Measurements from ENCODE around the gene BEX2.

DNA sequence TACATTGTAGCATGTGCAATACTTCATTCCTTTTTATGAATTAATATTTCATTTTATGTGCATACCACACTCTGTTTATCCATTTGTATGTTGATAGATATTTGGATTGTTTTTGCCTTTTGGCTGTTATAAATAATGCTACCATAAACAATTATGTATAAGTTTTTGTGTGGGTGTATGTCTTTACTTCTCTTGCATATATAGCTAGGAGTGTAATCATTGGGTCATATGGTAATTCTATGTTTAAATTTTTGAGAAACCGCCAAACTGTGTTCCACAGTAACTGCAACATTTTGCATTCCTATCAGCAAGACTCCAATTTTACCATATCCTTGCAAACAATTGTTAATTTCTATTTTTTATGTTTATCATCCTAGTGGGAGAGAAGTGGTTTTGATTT lies 31.2 kb downstream of the BEX2 start:
- TF ChIP-seq, protein P1, sequence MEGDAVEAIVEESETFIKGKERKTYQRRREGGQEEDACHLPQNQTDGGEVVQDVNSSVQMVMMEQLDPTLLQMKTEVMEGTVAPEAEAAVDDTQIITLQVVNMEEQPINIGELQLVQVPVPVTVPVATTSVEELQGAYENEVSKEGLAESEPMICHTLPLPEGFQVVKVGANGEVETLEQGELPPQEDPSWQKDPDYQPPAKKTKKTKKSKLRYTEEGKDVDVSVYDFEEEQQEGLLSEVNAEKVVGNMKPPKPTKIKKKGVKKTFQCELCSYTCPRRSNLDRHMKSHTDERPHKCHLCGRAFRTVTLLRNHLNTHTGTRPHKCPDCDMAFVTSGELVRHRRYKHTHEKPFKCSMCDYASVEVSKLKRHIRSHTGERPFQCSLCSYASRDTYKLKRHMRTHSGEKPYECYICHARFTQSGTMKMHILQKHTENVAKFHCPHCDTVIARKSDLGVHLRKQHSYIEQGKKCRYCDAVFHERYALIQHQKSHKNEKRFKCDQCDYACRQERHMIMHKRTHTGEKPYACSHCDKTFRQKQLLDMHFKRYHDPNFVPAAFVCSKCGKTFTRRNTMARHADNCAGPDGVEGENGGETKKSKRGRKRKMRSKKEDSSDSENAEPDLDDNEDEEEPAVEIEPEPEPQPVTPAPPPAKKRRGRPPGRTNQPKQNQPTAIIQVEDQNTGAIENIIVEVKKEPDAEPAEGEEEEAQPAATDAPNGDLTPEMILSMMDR (IDR thresholded peaks at IDR 0.05 in 2 of 3, conservative IDR thresholded peaks at IDR 0.05 in 1 of 3; ENCODE audit: control insufficient read depth in 2 of 3, extremely low read depth in 1 of 3, insufficient read depth in 1 of 3, low read depth in 3 of 3, low read length in 3 of 3) = no peak
- TF ChIP-seq ZNF384 (IDR thresholded peaks at IDR 0.05; ENCODE audit: borderline replicate concordance, low read depth, low read length) = no peak
